GM12878 (cell line): Measurements from ENCODE around the gene RNPS1. TPM values are rescaled to one million over a fixed set of nuclear protein-coding genes. Genes with fewer than 3 reads are reported as not detected.

Experiments used
- ASH2L ChIP-seq: fragments of 300-600, 200-600 bp; sonication (generic); IDR thresholded peaks from 2 replicates; pipeline ENCODE4 v1.6.1; 2017; ENCODE audit warnings: low read depth, mild to moderate bottlenecking, borderline replicate concordance
- ATF3 ChIP-seq: IDR thresholded peaks from 2 replicates; pipeline ENCODE4 v1.6.1; 2011; ENCODE audit warnings: low read depth, mild to moderate bottlenecking, low read length, moderate library complexity, borderline replicate concordance; ENCODE audit errors: extremely low read depth
- CEBPZ ChIP-seq: fragments of 150-350 bp; IDR thresholded peaks from 2 replicates; pipeline ENCODE4 v1.6.1; 2016; ENCODE audit warnings: low read depth, low read length
- CTCF ChIP-seq, 3 experiments: IDR thresholded peaks in 2 of 3; conservative IDR thresholded peaks in 1 of 3; 2 replicates each; pipeline ENCODE4 v1.5.1; 2011; ENCODE audit warnings: low read depth in 3 of 3, low read length in 3 of 3, mild to moderate bottlenecking in 3 of 3, control low read depth in 2 of 3, moderate library complexity in 2 of 3, inconsistent platforms in 1 of 3, mixed read lengths in 1 of 3; ENCODE audit not compliant: control insufficient read depth in 2 of 3, insufficient read depth in 1 of 3; ENCODE audit errors: extremely low read depth in 1 of 3
- E2F8 ChIP-seq: fragments of 450-650 bp; IDR thresholded peaks from 2 replicates; pipeline ENCODE4 v1.6.1; 2018; ENCODE audit warnings: mild to moderate bottlenecking, low read depth, moderate library complexity; ENCODE audit not compliant: partially characterized antibody
- GATAD2B ChIP-seq: fragments of 450-650 bp; conservative IDR thresholded peaks from 2 replicates; pipeline ENCODE4 v1.6.1; 2017; ENCODE audit warnings: low read depth, mild to moderate bottlenecking, moderate library complexity
- HDAC2 ChIP-seq: fragments of 200-600 bp; sonication (generic); IDR thresholded peaks from 2 replicates; pipeline ENCODE4 v1.6.1; 2017
- MEF2B ChIP-seq: fragments of 450-650 bp; IDR thresholded peaks from 2 replicates; pipeline ENCODE4 v1.6.1; 2018; ENCODE audit warnings: mild to moderate bottlenecking, moderate library complexity; ENCODE audit not compliant: partially characterized antibody, poor library complexity, severe bottlenecking
- PAX5 ChIP-seq: IDR thresholded peaks from 2 replicates; pipeline ENCODE4 v1.6.1; 2011; ENCODE audit warnings: low read depth, low read length, borderline replicate concordance
- POU2F2 ChIP-seq: IDR thresholded peaks from 3 replicates; pipeline ENCODE4 v1.6.1; 2011; ENCODE audit warnings: low read depth, mild to moderate bottlenecking, low read length, borderline replicate concordance
- RAD21 ChIP-seq: IDR thresholded peaks from 2 replicates; pipeline ENCODE4 v1.6.1; 2011; ENCODE audit warnings: mild to moderate bottlenecking, low read depth, low read length, moderate library complexity; ENCODE audit not compliant: insufficient read depth
- TBL1XR1 ChIP-seq: IDR thresholded peaks from 2 replicates; pipeline ENCODE4 v1.6.1; 2012; ENCODE audit warnings: low read depth, low read length, improper control_type of control experiment
- YY1 ChIP-seq: IDR thresholded peaks from 2 replicates; pipeline ENCODE4 v1.6.1; 2011; ENCODE audit warnings: low read depth, mild to moderate bottlenecking, low read length
- ZBTB11 ChIP-seq: fragments of 450-650 bp; formaldehyde crosslinking; IDR thresholded peaks from 2 replicates; pipeline ENCODE4 v1.5.0; 2022; ENCODE audit warnings: mild to moderate bottlenecking, missing genetic modification characterization
- ZNF207 ChIP-seq: fragments of 450-650 bp; IDR thresholded peaks from 2 replicates; pipeline ENCODE4 v1.6.1; 2014; ENCODE audit warnings: antibody characterized with exemption, mild to moderate bottlenecking, borderline replicate concordance
- polyA plus RNA-seq, 11 experiments: library from polyadenylated mRNA; depleted of rRNA in 4 of 11; unstranded in 6 of 11; stranded (reverse) in 5 of 11; fragments of >200 nt; fragmentation: Nextera tagmentation in 4 of 11; fragmentation: Illumina TruSeq in 1 of 11; extraction: Ambion mirVana in 4 of 11; extraction: Trizol in 1 of 11; gene quantifications; 1 replicate in 1 of 11; 2 replicates in 10 of 11; pipeline versions ENCODE4 v1.2.1 to v1.2.3, GENCODE V29; 2011 to 2016; ENCODE audit warnings: inconsistent platforms in 2 of 11, missing spikeins in 2 of 11, low read depth in 1 of 11
- total RNA-seq, 4 experiments: library from RNA; depleted of rRNA in 3 of 4; stranded (reverse); fragments of >200 nt in 3 of 4; fragmentation: Illumina TruSeq in 1 of 4; extraction: Trizol in 1 of 4; gene quantifications; 2 replicates each; pipeline versions ENCODE4 v1.2.1 to v1.2.3, GENCODE V29; 2013 to 2021

The RNPS1 gene
- total and polyA plus RNA-seq, 10 of the 15 experiments (the other 5 are each of a cell fraction or from before 2014, with no cell fraction given) = 38.2 to 359 (median 188) TPM

GRCh38 chr16:2214719-2214968 lies 53.3 kb downstream of the RNPS1 start, which contains the start of gene PGP (continued):
- no peak for TF ChIP-seq CTCF (IDR thresholded peaks at IDR 0.05 in 2 of 3, conservative IDR thresholded peaks at IDR 0.05 in 1 of 3; ENCODE audit: control insufficient read depth in 2 of 3, extremely low read depth in 1 of 3, insufficient read depth in 1 of 3, low read depth in 3 of 3, low read length in 3 of 3)
- no peak for TF ChIP-seq PAX5
- TF ChIP-seq GATAD2B = no peak
- no peak for TF ChIP-seq YY1
- TF ChIP-seq MEF2B = no peak
- no peak for TF ChIP-seq ASH2L
- no peak for TF ChIP-seq HDAC2
- no peak for TF ChIP-seq ZNF207
- no peak for TF ChIP-seq TBL1XR1
- TF ChIP-seq ATF3 = peak; percentile 78; the same call in 1 of the 2 replicates
- TF ChIP-seq E2F8 = no peak
- no peak for TF ChIP-seq ZBTB11 (CRISPR knock-in tag)
- TF ChIP-seq CEBPZ = peak; percentile 50; the same call in 1 of the 2 replicates
- no peak for TF ChIP-seq RAD21
- no peak for TF ChIP-seq POU2F2
